Muscle layer of duodenum (tissue), 2 donors: ENCODE results near the gene NUP35.

Experiments used
- H3K27ac ChIP-seq: one replicate; pipeline ENCODE4 v1.7.0; 2013; ENCODE audit warnings: mild to moderate bottlenecking, low read length
- H3K27me3 ChIP-seq: one replicate; pipeline ENCODE4 v1.7.0; 2013; ENCODE audit warnings: low read depth, mild to moderate bottlenecking, control low read depth, low read length
- H3K36me3 ChIP-seq, 2 donors: one replicate each; pipeline ENCODE4 v1.7.0; 2013; ENCODE audit warnings: low read length in 2 of 2, control low read depth in 1 of 2, mild to moderate bottlenecking in 1 of 2; ENCODE audit not compliant: insufficient read depth in 2 of 2, control insufficient read depth in 1 of 2
- H3K4me1 ChIP-seq, 2 donors: one replicate each; pipeline ENCODE4 v1.7.0; 2013; ENCODE audit warnings: low read length in 2 of 2, mild to moderate bottlenecking in 2 of 2, control low read depth in 1 of 2, moderate library complexity in 1 of 2; ENCODE audit not compliant: insufficient read depth in 2 of 2, control insufficient read depth in 1 of 2
- H3K4me3 ChIP-seq, 2 donors: one replicate each; pipeline ENCODE4 v1.7.0; 2013; ENCODE audit warnings: low read length in 2 of 2, low read depth in 1 of 2, mild to moderate bottlenecking in 1 of 2
- H3K9me3 ChIP-seq, 2 donors: one replicate each; pipeline ENCODE4 v1.7.0; 2013; ENCODE audit warnings: low read length in 2 of 2, control low read depth in 1 of 2, mild to moderate bottlenecking in 1 of 2; ENCODE audit not compliant: control insufficient read depth in 1 of 2
- donor health status: healthy.

The NUP35 gene, protein sequence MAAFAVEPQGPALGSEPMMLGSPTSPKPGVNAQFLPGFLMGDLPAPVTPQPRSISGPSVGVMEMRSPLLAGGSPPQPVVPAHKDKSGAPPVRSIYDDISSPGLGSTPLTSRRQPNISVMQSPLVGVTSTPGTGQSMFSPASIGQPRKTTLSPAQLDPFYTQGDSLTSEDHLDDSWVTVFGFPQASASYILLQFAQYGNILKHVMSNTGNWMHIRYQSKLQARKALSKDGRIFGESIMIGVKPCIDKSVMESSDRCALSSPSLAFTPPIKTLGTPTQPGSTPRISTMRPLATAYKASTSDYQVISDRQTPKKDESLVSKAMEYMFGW

DNA sequence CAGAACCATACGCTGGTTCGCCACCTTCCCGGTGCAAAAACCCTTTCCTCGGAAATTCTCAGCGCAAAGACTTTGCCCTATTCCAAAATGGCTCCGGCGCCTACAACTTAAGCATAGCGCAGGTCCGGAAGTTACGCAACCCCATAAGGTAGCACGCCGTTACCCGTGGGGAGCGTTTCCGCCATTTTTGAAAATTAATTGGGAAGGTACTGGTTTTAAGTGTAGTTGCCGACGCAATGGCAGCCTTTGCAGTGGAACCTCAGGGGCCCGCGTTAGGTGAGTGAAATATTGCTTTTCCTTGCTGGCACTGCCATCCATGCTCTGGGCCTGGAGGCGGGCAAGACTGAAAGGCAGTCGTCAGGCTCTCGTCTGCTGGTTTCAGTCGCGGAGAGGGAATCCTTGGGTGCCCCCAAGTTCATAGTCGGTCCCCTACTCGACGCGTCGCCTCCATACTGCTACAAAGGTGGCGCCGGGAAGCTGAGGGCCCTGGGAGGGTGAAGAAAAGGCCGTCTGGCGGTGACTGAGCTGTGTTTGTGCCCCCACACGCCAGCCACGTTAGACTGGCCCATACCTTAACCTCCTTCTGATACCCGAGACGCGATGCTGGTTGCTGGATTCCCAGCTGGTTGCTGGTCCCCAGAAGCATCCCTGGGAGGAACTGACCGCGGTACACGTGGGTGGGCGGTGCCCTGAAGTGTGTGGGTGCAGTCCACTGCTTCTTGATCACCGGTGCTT, at the start of gene NUP35:
Gene NUP35 (plus strand): TSS at position 222 of the 735 bp plus-strand sequence. CDS start 15 bp downstream, at position 237.
- Histone ChIP-seq H3K36me3 (no peaks in the 10 kb centered on the region), H3K27me3 (no peaks in the 10 kb centered on the region), H3K27ac (peak within 1 kb of the TSS; percentile 89), H3K4me3 (peak within 1 kb of the TSS; percentile 98 to 100), H3K9me3 (no peaks in the 10 kb centered on the region), H3K4me1 (peaks cover 9 to 16% of the 10 kb centered on the region in 2 donors)

DNA sequence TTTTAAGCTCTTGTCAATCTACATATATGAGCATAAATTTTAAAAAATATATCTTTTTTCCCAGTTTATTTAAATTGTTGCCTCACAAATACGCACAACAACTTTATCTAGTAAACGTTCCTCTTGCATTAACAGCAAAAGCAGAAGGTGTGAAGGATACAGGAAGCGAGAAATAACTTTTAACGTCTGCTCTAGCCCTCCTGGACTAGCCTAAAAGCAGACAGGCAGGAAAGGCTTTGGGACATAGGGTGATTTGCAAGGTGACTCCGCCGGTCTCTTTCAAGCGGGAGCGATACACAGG, 46.1 kb upstream of the NUP35 start:
- H3K4me3 ChIP-seq: peak overlapping the region; percentile 89 to 95
- no peaks in the 10 kb centered on the region for H3K36me3 ChIP-seq

DNA sequence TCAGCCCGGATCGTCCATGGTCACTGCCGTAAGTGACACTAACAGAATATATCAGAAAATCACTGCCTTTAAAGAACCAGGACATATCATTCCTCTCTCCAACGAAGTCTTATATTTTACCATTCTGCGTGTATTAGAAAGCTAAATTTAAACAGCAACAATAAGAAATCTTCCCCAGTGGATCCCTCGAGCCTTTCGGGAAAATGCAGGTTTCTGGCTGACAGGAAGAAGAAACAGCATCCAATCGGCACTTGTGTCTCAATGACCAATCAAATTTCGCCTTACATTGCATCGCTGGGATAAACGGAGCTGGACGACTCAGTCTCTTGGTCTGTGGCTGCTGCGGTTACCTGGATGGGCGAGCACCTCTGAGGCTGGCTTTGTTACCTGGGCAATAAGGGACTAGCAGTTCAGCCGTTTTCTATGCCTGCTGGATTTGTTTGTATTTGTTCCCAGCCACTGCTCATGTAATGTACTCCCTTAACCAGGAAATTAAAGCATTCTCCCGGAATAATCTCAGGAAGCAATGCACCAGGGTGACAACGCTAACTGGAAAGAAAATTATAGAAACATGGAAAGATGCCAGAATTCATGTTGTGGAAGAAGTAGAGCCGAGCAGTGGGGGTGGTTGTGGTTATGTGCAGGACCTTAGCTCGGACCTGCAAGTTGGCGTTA, 45.6 kb upstream of the NUP35 start, which contains the start of gene DUSP19:
Gene DUSP19 (plus strand): TSS at position 284 of the 675 bp plus-strand sequence. CDS start 187 bp downstream, at position 471.
- peak within 1 kb of the TSS; percentile 91 for H3K27ac ChIP-seq
- H3K27me3 ChIP-seq: no peaks in the 10 kb centered on the region
- H3K4me3 ChIP-seq: peak within 1 kb of the TSS; percentile 89 to 95
- H3K4me1 ChIP-seq: peaks cover 0 to 3% of the 10 kb centered on the region in 2 donors
- no peaks in the 10 kb centered on the region for H3K9me3 ChIP-seq
- no peaks in the 10 kb centered on the region for H3K36me3 ChIP-seq

More for the DNA sequence above, 46.1 kb upstream of the NUP35 start:
- Histone ChIP-seq H3K4me1 (peaks cover 0 to 3% of the 10 kb centered on the region in 2 donors), H3K9me3 (no peaks in the 10 kb centered on the region), H3K27me3 (no peaks in the 10 kb centered on the region), H3K27ac (peak overlapping the region; percentile 91)

DNA sequence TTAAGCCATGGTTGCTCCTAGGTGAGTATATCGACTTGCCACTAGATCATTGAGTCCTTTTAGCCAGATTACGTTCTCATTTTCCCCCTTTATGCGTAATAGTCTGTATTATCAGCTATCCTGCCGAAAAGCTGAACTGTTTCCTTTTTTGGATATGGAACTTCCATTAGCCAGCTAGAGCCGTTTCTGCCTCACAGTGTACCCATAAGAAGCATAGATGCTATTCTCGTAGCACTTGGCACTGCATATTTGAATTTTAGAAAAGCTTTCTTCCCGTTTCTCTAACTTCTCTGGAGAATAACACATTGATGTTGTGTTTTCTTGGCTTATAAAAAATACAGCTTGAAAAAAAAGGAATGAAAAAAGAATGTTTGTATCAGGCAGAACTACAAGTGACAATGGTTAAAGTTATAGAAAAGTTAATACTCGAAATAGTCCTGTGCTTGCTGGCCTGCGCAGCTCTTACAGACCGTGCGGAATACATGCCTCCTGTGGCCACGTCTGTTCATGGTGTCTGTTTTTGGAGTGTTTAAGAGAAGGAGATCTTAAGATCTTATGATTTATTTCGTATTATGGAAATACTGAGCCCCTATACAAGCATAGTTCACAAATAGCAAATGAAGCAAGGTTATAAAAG, 45.0 kb upstream of the NUP35 start:
- no peaks in the 10 kb centered on the region for H3K36me3 ChIP-seq
- no peaks in the 10 kb centered on the region for H3K9me3 ChIP-seq
- H3K27me3 ChIP-seq: no peaks in the 10 kb centered on the region
- peaks cover 0 to 3% of the 10 kb centered on the region in 2 donors for H3K4me1 ChIP-seq
- peak overlapping the region; percentile 91 for H3K27ac ChIP-seq
- peak overlapping the region; percentile 89 to 95 for H3K4me3 ChIP-seq

DNA sequence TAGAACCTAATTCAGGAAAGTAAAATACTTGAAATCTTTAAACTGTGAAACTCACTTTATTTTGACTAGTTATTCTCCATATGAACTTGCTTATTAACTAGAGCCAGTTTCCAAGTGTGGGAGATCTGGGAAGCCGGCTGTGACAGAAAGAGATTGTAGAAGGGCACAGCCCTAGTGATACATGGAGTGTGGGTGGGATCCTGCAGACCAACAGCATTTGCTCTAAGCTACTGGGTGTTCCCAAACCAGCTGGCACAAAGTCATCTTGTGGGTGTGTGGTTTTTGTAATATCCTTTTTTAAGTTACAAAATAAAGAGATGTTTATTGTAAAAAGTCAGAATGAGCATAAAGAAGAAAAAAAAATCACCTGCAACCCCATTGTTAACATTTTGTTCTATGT, 42.3 kb upstream of the NUP35 start:
- Histone ChIP-seq H3K9me3 (no peaks in the 10 kb centered on the region), H3K4me1 (peaks cover 0 to 3% of the 10 kb centered on the region in 2 donors), H3K27me3 (no peaks in the 10 kb centered on the region), H3K4me3 (no peak overlapping the region), H3K36me3 (no peaks in the 10 kb centered on the region), H3K27ac (no peak overlapping the region)

DNA sequence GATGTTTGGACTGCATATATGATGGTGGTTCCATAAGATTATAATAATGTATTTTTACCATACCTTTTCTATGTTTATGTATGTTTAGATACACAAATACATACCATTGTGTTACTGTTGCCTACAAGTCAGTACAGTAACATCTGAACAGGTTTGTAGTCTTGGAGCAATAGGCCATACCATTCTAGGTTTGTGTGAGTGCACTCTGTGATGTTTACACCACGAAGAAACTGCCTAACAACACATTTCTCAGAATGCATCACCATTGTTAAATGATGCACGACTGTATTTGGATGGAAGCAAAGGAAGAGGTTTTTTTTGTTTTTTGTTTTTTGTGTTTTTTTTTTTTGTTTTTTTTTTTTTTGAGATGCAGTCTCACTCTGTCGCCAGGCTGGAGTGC, 36.2 kb upstream of the NUP35 start:
- Histone ChIP-seq H3K27me3 (no peaks in the 10 kb centered on the region), H3K36me3 (no peaks in the 10 kb centered on the region), H3K27ac (no peak overlapping the region), H3K4me3 (no peak overlapping the region), H3K4me1 (no peaks in the 10 kb centered on the region), H3K9me3 (no peaks in the 10 kb centered on the region)

DNA sequence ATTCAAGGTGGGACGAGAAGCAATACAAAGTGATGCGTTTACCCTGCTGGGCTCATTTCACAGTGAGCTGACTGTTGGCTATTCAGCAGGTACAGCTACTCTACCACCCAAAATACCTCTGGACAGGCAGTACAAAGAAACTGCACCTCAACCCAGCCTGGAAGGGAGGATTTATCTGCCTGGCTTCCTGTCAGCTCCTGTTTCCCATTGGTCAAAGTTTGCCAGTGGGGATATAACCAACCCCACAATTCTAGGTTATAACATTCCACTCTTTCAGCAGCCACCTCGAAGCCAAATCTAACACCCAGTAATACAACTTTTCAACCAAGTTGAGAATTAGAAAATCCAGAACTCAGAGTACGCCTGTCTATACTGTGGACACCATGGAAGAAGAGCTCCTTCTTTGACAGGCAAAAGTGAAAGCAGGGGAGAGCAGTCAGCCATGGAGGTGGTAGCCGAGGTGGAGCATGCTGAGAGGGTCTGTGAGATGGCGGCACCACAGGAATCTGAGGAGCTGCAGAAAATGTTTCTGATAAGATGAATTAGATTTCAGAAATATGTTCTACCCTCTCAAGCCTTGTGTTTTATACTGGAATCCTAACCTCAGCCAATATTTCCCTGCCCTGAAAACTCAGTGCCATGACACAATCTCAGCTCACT, 34.9 kb upstream of the NUP35 start:
- H3K4me1 ChIP-seq: no peaks in the 10 kb centered on the region
- H3K9me3 ChIP-seq: no peaks in the 10 kb centered on the region
- no peaks in the 10 kb centered on the region for H3K36me3 ChIP-seq
- no peaks in the 10 kb centered on the region for H3K27me3 ChIP-seq
- H3K27ac ChIP-seq: no peak overlapping the region
- H3K4me3 ChIP-seq: no peak overlapping the region

DNA sequence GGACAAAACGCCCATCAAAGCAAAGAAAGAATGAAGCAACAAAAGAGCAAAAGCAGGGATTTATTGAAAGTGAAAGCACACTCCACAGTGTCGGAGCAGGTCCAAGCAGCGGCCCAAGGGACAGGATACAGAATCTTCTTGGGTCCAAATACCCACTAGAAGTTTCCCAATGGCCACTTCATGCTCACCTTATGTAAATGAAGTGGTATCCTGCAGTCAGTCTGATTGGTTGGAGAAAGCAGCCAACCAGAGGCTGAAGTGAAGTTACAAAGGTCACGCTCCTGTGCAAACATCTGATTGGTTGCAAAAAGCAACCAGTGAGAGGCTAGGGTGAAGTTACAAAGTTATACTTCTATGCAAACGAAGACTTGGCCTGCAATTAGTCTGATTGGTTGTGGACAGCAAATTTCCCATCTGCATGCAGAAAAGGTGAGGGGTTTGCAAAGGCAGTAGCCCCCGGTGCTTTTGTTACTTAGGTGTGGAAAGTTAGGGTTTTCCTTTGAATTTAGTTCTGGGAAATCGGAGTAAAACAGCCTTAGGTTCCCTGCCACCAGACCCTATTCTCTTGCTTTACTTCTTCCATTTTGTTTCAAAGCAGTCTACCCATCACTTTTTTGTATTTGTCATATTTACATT, 32.8 kb upstream of the NUP35 start:
- Histone ChIP-seq H3K9me3 (no peaks in the 10 kb centered on the region), H3K27ac (no peak overlapping the region), H3K27me3 (no peaks in the 10 kb centered on the region), H3K4me1 (no peaks in the 10 kb centered on the region), H3K4me3 (peak overlapping the region in 1 of 2 donors; percentile 13), H3K36me3 (no peaks in the 10 kb centered on the region)

DNA sequence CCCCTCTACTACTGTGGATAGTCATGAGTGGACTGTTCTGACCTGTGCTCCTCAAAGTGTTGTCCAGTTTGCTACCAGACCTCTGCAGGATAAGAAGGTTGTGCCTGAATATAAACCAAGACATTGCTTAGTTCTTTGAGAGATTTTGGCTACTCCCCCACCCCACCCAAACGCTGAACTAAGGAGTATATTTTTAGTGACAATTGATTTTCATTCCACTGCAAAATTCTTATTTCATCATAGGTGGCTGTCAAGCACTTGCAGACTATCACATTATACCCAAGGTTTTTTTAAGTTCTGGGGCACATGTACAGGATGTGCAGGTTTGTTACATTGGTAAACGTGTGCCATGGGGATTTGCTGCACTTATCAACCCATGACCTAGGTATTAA, 32.3 kb upstream of the NUP35 start:
- no peaks in the 10 kb centered on the region for H3K36me3 ChIP-seq
- H3K9me3 ChIP-seq: no peaks in the 10 kb centered on the region
- H3K27me3 ChIP-seq: no peaks in the 10 kb centered on the region
- no peaks in the 10 kb centered on the region for H3K4me1 ChIP-seq
- no peak overlapping the region for H3K4me3 ChIP-seq
- no peak overlapping the region for H3K27ac ChIP-seq

DNA sequence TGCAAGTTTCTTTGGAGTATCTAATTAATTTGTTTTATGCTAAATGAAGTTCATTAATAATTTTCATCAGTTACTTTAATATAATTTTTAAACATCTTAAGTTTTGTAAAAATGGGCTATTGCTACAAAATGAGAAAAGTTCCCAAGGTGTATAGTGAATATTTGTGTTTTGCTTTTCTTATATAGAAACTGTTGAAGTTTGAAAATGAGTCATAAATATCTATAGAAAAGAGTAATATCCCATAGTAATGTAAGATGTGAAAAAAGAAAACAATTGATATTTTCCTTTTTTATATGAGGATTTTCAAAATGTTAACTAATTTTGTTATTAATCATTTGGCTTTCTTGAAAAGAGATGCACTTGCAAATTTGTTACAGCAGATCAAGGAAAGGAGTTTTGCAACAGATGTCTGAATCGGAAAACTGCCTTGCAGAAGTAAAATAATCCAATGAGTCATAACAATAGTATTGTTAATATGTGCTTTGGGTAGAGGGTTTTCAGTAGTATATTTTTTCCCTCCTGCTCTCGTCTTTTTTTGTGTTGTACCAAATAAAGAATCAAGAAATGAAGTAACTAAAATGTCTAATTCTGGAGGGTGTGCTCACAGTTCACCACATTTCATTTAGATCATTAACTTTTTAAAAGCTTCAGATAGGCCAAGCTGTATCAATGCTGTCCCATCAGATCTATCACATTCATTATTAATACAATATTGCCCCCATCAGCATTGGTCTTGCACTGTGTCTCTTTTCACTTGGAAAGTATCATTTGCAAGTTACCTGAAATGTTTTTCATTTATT, 30.2 kb upstream of the NUP35 start:
- Histone ChIP-seq H3K9me3 (no peaks in the 10 kb centered on the region), H3K4me3 (no peak overlapping the region), H3K27ac (no peak overlapping the region), H3K4me1 (no peaks in the 10 kb centered on the region), H3K36me3 (no peaks in the 10 kb centered on the region), H3K27me3 (no peaks in the 10 kb centered on the region)
